Duodenal mucosa (tissue), 2 donors: Measurements from ENCODE around the gene DNAJB6.

ENCODE experiments used
- H3K27ac ChIP-seq: one replicate; pipeline ENCODE4 v1.7.0; 2013; ENCODE audit warnings: low read depth, low read length
- H3K27me3 ChIP-seq, 2 donors: one replicate each; pipeline ENCODE4 v1.7.0; 2013; ENCODE audit warnings: low read length in 2 of 2, control low read depth in 1 of 2; ENCODE audit not compliant: insufficient read depth in 2 of 2, control insufficient read depth in 1 of 2
- H3K36me3 ChIP-seq, 2 donors: one replicate each; pipeline ENCODE4 v1.7.0; 2013; ENCODE audit warnings: low read length in 2 of 2, control low read depth in 1 of 2; ENCODE audit not compliant: insufficient read depth in 2 of 2, control insufficient read depth in 1 of 2
- H3K4me1 ChIP-seq, 2 donors: one replicate each; pipeline ENCODE4 v1.7.0; 2013; ENCODE audit warnings: low read length in 2 of 2, control low read depth in 1 of 2; ENCODE audit not compliant: insufficient read depth in 2 of 2, control insufficient read depth in 1 of 2
- H3K4me3 ChIP-seq, 2 donors: one replicate each; pipeline ENCODE4 v1.7.0; 2013; ENCODE audit warnings: low read length in 2 of 2, low read depth in 1 of 2
- H3K9ac ChIP-seq, 2 donors: one replicate each; pipeline ENCODE4 v1.7.0; 2013; ENCODE audit warnings: low read length in 2 of 2, low read depth in 1 of 2
- H3K9me3 ChIP-seq, 2 donors: one replicate each; pipeline ENCODE4 v1.7.0; 2013; ENCODE audit warnings: low read length in 2 of 2, control low read depth in 1 of 2; ENCODE audit not compliant: control insufficient read depth in 1 of 2

DNAJB6 gene

DNA sequence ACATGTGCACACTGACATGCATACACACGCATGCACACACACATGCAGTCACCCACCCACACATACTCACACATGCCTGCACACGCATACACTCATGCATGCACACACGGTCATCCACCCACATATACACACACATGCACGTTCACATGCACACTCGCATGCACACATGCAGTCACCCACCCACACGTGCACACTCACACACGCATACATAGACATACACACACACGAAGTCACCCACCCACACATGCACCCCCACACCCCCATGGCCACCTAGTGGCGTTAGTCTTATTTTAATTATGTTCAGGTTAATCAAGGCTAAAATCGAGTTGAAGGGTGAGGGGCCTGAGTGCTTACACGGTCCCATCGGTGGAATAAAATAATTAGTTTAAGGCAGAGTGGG lies 96.8 kb downstream of the DNAJB6 start:
- Histone ChIP-seq H3K9me3 (no peaks in the 10 kb centered on the region), H3K36me3 (no peaks in the 10 kb centered on the region), H3K4me3 (no peak overlapping the region), H3K27ac (no peak overlapping the region), H3K9ac (no peak overlapping the region), H3K27me3 (no peaks in the 10 kb centered on the region), H3K4me1 (peaks cover 0 to 11% of the 10 kb centered on the region in 2 donors)

DNA sequence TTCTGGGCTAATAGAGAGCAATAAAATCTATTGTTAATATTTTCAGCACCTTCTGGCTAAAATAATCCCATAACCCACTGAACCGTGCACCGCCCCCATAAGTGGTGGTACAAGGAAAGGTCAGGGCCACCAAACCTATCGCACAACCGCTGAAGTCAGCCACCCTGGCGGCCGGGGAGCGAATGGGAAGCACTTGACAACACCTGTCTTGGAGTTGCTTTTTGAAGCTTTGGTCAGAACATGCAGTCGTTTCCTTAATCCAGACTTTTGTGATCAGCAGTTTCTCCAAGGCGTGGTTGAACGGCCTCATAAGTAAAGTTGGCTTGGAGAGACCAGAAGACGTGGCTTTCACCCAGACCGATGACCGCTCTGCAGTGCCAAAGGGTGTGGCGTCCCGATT lies 97.4 kb downstream of the DNAJB6 start:
- no peak overlapping the region for H3K27ac ChIP-seq
- no peaks in the 10 kb centered on the region for H3K27me3 ChIP-seq
- no peaks in the 10 kb centered on the region for H3K36me3 ChIP-seq
- no peaks in the 10 kb centered on the region for H3K9me3 ChIP-seq
- no peak overlapping the region for H3K9ac ChIP-seq
- no peak overlapping the region for H3K4me3 ChIP-seq
- peaks cover 0 to 11% of the 10 kb centered on the region in 2 donors for H3K4me1 ChIP-seq

DNA sequence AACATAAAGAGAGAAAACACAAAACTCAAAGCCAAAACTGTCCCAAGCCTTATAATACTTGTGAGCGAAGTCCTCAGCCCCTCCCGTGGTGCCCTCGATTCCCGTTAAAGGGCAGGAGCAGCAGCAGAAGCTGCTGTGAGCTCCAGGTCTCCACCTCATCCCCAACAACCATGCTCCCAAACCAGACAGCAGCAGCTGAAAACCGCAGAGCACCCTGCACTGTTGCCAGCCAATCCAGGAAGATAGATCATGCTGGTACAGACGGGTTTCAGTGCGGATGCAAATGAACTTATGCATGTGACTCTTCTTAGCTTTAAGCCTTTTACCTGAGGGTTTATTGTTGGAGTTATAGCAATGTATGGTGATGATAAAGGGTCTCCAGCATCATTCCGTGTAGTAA lies 97.9 kb downstream of the DNAJB6 start:
- peaks cover 0 to 11% of the 10 kb centered on the region in 2 donors for H3K4me1 ChIP-seq
- H3K9ac ChIP-seq = no peak overlapping the region
- no peak overlapping the region for H3K27ac ChIP-seq
- H3K9me3 ChIP-seq = no peaks in the 10 kb centered on the region
- H3K36me3 ChIP-seq = no peaks in the 10 kb centered on the region
- H3K4me3 ChIP-seq = no peak overlapping the region
- no peaks in the 10 kb centered on the region for H3K27me3 ChIP-seq

DNA sequence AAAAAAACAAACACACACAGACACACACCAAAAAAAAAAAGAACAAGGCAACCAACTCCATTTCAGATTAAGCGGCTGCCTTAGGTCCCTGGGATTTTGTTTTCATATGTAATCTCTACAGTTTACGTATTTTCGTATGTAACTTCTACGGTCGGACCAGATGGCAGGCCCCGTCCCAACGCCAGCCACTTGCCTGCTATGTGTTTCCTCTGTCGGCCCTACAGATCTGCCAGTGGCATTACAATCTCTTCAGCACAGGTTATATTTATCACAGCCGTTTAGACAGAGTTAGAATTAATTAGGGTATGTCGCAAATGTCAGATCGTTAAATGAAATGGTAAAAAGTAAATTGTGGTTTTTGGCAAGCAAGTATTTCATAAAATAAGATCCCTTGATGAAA lies 99.3 kb downstream of the DNAJB6 start:
- Histone ChIP-seq H3K4me1 (peaks cover 0 to 11% of the 10 kb centered on the region in 2 donors), H3K4me3 (no peak overlapping the region), H3K36me3 (no peaks in the 10 kb centered on the region), H3K27me3 (no peaks in the 10 kb centered on the region), H3K9ac (no peak overlapping the region), H3K27ac (no peak overlapping the region), H3K9me3 (no peaks in the 10 kb centered on the region)

DNA sequence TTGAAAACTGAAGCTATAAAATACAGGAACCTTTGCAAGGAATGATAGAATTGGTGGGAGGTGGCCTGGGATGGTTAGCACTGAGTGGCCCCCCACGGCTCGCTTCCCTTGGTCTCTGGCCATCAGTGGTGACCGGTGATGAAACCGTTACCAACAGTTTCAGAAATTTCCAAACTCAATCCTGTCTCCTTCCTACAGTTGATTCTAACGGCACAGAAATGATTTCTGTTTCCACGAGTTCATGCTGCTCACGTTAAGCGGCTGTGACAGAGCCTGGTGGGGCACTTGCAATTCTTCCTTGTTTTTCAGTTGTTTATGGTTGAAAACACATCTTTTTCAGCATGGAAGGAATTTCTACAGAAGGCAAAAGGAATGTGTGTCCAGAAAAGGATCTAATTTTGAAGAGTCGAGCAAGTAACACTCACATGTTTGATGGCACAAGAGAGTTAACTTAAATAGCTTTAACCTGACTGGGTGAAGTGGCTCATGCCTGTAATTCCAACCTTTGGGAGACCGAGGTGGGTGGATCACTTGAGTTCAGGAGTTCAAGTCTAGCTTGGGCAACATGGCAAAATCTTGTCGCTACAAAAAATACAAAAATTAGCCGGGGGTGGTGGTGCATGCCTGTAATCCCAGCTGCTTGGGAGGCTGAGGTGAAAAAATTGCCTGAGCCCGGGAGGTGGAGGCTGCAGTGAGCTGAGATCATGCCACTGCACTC lies 100.1 kb downstream of the DNAJB6 start:
- Histone ChIP-seq H3K36me3 (no peaks in the 10 kb centered on the region), H3K9ac (no peak overlapping the region), H3K4me3 (no peak overlapping the region), H3K27ac (no peak overlapping the region), H3K9me3 (no peaks in the 10 kb centered on the region), H3K4me1 (peaks cover 0 to 11% of the 10 kb centered on the region in 2 donors), H3K27me3 (no peaks in the 10 kb centered on the region)

DNA sequence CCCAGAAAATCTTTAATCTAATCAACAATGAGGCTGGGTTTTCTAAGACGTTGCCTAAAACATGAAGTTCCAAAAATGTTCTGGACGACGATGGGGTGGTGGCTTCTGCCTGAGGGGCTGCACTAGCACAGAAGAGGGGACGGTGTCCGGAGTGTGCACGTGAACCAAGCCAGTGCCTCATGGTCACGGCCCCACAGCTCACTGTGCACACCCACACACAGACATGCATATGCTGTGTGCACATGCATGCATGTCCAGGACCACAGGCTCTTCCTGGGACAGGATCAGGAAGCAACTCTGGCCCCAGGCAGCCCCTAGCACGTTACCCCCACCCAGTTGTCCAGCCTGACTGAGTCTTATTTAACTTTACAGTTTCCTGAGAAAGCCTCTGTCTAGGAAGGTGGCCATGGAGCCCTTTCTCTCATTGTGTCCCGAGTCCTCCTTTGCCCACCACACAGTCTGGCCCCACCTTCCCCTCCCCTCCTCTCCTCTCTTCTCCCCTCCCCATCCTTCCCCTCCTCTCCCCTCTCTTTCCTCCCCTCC lies 100.8 kb downstream of the DNAJB6 start:
- Histone ChIP-seq H3K4me1 (peaks cover 0 to 8% of the 10 kb centered on the region in 2 donors), H3K27me3 (no peaks in the 10 kb centered on the region), H3K36me3 (no peaks in the 10 kb centered on the region), H3K27ac (no peak overlapping the region), H3K9ac (no peak overlapping the region), H3K9me3 (no peaks in the 10 kb centered on the region), H3K4me3 (no peak overlapping the region)

DNA sequence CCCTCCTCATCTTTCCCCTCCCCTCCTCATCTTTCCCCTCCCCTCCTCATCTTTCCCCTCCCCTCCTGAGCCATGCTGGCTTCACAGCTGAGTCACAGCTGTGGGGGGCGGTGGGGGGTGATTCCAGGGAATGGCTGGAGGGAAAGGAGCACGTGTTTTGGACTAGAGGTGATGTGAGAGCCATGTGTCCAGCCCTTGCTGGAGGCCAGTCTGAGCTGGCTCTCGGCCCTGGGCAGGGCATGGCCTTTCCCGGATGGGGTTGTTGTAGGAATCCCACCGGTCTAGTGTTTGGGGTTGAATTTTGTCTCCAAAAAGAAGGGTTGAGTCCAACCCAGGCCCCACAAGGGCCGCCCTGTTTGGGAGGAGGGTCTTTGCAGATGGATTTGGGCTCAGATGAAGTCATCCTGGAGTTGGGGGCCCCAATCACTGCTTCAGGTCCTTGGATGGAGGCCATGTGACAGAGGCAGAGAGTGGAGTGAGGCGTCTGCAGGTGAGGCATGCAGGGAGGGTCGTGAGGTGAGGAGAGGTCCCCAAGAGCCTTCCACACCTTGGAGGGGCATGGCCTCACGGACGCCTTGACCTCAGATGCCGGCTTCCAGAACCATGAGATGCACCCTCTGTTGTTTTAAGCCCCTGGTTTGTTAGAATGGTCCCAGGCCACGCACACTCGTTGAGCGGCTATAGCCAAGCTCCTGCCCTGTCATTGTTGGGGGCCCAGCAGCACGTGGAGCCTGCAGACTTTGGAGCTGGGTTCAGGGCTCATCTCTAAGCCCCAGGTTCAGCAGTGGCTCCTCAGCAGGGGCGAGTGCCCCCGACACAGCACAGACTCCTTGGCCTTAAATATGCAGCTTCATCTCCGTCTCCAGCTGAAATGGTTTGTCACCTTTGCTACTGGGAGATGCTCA lies 101.6 kb downstream of the DNAJB6 start:
- no peaks in the 10 kb centered on the region for H3K36me3 ChIP-seq
- peaks cover 0 to under 1% of the 10 kb centered on the region in 2 donors for H3K4me1 ChIP-seq
- no peaks in the 10 kb centered on the region for H3K27me3 ChIP-seq
- H3K9ac ChIP-seq = no peak overlapping the region
- no peaks in the 10 kb centered on the region for H3K9me3 ChIP-seq
- no peak overlapping the region for H3K4me3 ChIP-seq
- H3K27ac ChIP-seq = no peak overlapping the region

DNA sequence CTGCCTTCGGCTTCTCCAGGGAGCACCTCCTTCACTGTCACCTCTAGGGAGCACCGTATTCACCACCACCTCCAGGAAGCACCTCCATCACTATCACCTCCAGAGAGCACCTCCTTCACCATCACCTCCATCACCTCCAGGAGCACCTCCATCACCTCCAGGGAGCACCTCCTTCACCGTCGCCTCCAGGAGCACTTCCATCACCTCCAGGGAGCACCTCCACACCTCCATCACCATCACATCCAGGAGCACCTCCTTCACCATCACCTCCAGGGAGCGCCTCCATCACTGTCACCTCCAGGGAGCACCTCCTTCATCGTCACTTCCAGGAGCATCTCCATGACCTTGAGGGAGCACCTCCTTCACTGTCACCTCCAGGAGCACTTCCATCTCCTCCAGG lies 102.3 kb downstream of the DNAJB6 start:
- no peaks in the 10 kb centered on the region for H3K9me3 ChIP-seq
- no peaks in the 10 kb centered on the region for H3K36me3 ChIP-seq
- no peak overlapping the region for H3K4me3 ChIP-seq
- no peak overlapping the region for H3K27ac ChIP-seq
- H3K27me3 ChIP-seq = no peaks in the 10 kb centered on the region
- no peaks in the 10 kb centered on the region for H3K4me1 ChIP-seq
- no peak overlapping the region for H3K9ac ChIP-seq

DNA sequence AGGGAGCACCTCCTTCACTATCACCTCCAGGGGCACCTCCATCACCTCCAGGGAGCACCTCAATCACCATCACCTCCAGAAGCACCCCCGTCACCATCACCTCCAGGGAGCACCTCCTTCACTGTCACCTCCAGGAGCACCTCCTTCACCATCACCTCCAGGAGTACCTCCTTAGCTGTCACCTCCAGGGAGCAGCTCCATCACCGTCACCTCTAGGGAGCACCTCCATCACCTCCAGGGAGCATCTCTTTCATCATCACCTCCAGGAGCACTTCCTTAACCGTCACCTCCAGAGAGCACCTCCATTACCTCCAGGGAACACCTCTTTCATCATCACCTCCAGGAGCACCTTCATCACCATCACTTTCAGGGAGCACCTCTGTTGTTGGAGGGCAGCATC lies 103.0 kb downstream of the DNAJB6 start:
- no peaks in the 10 kb centered on the region for H3K4me1 ChIP-seq
- H3K9me3 ChIP-seq = no peaks in the 10 kb centered on the region
- H3K4me3 ChIP-seq = no peak overlapping the region
- H3K36me3 ChIP-seq = no peaks in the 10 kb centered on the region
- no peak overlapping the region for H3K9ac ChIP-seq
- no peaks in the 10 kb centered on the region for H3K27me3 ChIP-seq
- no peak overlapping the region for H3K27ac ChIP-seq

DNA sequence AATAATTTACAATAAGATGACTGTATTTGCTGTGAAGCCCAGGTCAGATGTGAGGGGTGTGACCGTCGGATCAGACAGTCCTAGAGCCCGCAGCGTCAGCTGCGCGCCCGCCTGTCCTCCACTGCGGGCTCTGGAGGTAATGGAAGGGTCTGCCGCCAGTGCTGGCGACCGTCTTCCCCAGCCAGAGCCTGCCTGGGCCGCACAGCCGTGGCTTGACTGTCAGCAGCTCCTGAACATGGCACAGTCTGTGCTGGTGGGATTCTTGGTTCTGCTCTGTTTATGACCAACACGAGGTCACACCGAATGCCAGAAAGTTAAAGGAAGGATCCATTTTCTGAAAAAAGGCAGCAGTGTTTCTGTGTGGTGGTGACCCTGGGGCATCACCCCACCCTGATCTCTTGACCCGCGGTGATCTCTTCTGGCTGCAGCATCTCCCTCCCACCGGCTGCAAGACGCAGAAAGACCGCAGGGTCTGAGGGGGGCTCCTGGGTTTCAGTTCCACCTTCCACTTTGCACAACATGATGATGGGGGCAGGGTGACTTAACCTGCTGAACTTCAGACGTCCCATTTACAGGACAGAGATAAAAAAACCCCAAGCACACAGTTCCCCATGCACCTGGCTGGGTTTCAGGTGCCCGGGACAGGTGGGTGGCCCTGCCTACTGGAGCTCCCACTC lies 103.7 kb downstream of the DNAJB6 start:
- Histone ChIP-seq H3K27ac (no peak overlapping the region), H3K9me3 (no peaks in the 10 kb centered on the region)

More for the DNA sequence above, 103.7 kb downstream of the DNAJB6 start:
- H3K36me3 ChIP-seq = no peaks in the 10 kb centered on the region
- no peaks in the 10 kb centered on the region for H3K4me1 ChIP-seq
- no peak overlapping the region for H3K9ac ChIP-seq
- H3K27me3 ChIP-seq = no peaks in the 10 kb centered on the region
- H3K4me3 ChIP-seq = no peak overlapping the region
